K562 (cell line): ENCODE results near the gene CLIP1. TPM values are rescaled to one million over a fixed set of nuclear protein-coding genes. Genes with fewer than 3 reads are reported as not detected.

Source experiments
- ATAC-seq: fragments of 200-7000 bp; cut with Tn5 transposase; 3 replicates; pipeline ENCODE4 v1.9.1; 2020; ENCODE audit warnings: moderate library complexity
- BruUV-seq: library from RNA; stranded (reverse); fragments of 400-500 nt; replicated peaks from 2 replicates; lab custom pipeline; 2021; lab: Mats Ljungman, UMichigan
- CTCF ChIA-PET: fragments of 300-600 bp; formaldehyde crosslinking; extraction: SDS; loops from one replicate; lab custom pipeline; 2021; ENCODE audit warnings: low intra/inter-chr PET ratio; lab: Yijun Ruan, JAX
- POLR2A ChIA-PET: fragments of 300-600, 350-650 bp; sonication (Branson Sonifier 250); formaldehyde crosslinking; extraction: SDS; loops from one replicate; lab custom pipeline; 2021; ENCODE audit warnings: antibody characterized with exemption, inconsistent platforms; lab: Yijun Ruan, JAX
- DNase-seq, 4 experiments: peaks; one replicate each; pipeline versions ENCODE4 v3.0.0 to v3.0.0-alpha.2; 2011 to 2018; ENCODE audit warnings: low spot score in 3 of 4, mixed read lengths in 3 of 4; ENCODE audit errors: extremely low read depth in 1 of 4
- FAIRE-seq: peaks from 2 replicates; lab custom pipeline; 2011; peaks lifted over from hg19 to GRCh38; lab: Jason Lieb, UNC
- H2AFZ ChIP-seq: 2 replicates; pipeline ENCODE4 v1.6.0; 2011; ENCODE audit warnings: low read depth, low read length, control low read depth, inconsistent platforms
- H3K27ac ChIP-seq: fragments of 200-600 bp; 3 replicates; pipeline ENCODE4 v1.8.0; 2011; ENCODE audit warnings: low read depth, mild to moderate bottlenecking, control low read depth, inconsistent platforms, low read length, moderate library complexity, mixed read lengths; ENCODE audit errors: extremely low read depth
- H3K27me3 ChIP-seq, 2 experiments: fragments of 300-600 bp in 1 of 2; 2 replicates in 1 of 2; 3 replicates in 1 of 2; pipeline versions ENCODE4 v1.6.0 to v1.8.0; 2011; ENCODE audit warnings: inconsistent platforms in 2 of 2, low read length in 2 of 2, mild to moderate bottlenecking in 1 of 2, mixed read lengths in 1 of 2, moderate library complexity in 1 of 2; ENCODE audit not compliant: control insufficient read depth in 2 of 2, insufficient read depth in 2 of 2
- H3K36me3 ChIP-seq: fragments of 300-600 bp; 3 replicates; pipeline ENCODE4 v1.8.0; 2011; ENCODE audit warnings: mild to moderate bottlenecking, low read length, inconsistent platforms; ENCODE audit not compliant: control insufficient read depth, insufficient read depth
- H3K4me1 ChIP-seq, 2 experiments: fragments of 200-600 bp in 1 of 2; replicated peaks in 1 of 2; 2 replicates in 1 of 2; 3 replicates in 1 of 2; pipeline versions ENCODE4 v1.5.1 to v1.8.0; 2011; ENCODE audit warnings: inconsistent platforms in 2 of 2, low read length in 2 of 2, mild to moderate bottlenecking in 1 of 2, mixed read lengths in 1 of 2, moderate library complexity in 1 of 2; ENCODE audit not compliant: control insufficient read depth in 2 of 2, insufficient read depth in 2 of 2
- H3K4me2 ChIP-seq: 2 replicates; pipeline ENCODE4 v1.6.1; 2011; ENCODE audit warnings: low read length, control low read depth, inconsistent platforms, mixed read lengths; ENCODE audit not compliant: insufficient read depth
- H3K4me3 ChIP-seq: fragments of 200-600 bp; sonication (generic), shearing (Covaris generic); 2 replicates; pipeline ENCODE4 v1.5.1; 2016; ENCODE audit warnings: control low read depth, inconsistent platforms
- H3K79me2 ChIP-seq: fragments of 200-600 bp; 3 replicates; pipeline ENCODE4 v1.8.0; 2011; ENCODE audit warnings: low read length, inconsistent platforms; ENCODE audit not compliant: control insufficient read depth, insufficient read depth
- H3K9ac ChIP-seq, 2 experiments: 2 replicates each; pipeline versions ENCODE4 v1.6.0 to v1.6.1; 2011; ENCODE audit warnings: low read depth in 2 of 2, low read length in 2 of 2, control low read depth in 1 of 2, inconsistent platforms in 1 of 2, mild to moderate bottlenecking in 1 of 2, mixed read lengths in 1 of 2; ENCODE audit not compliant: insufficient read depth in 1 of 2
- H3K9me1 ChIP-seq: one replicate; pipeline ENCODE4 v1.6.0; 2011; ENCODE audit warnings: inconsistent platforms, mild to moderate bottlenecking, low read length, moderate library complexity; ENCODE audit not compliant: control insufficient read depth, insufficient read depth
- H3K9me3 ChIP-seq: replicated peaks from 2 replicates; pipeline ENCODE4 v1.5.1; 2011; ENCODE audit warnings: low read depth, low read length, inconsistent platforms; ENCODE audit not compliant: control insufficient read depth, insufficient read depth
- H4K20me1 ChIP-seq: replicated peaks from 2 replicates; pipeline ENCODE4 v1.6.1; 2011; ENCODE audit warnings: low read length, inconsistent platforms, mixed read lengths; ENCODE audit not compliant: control insufficient read depth, insufficient read depth
- CTBP1 ChIP-seq: fragments of 450-650 bp; IDR thresholded peaks from 2 replicates; pipeline ENCODE4 v1.6.1; 2016; ENCODE audit warnings: borderline replicate concordance
- WGBS: fragments of 100-300 bp; shearing (Covaris generic); methylation state at CpG from one replicate; pipeline ENCODE4 v1.1.6; 2016; ENCODE audit warnings: low coverage, mixed read lengths; ENCODE audit not compliant: insufficient coverage; ENCODE audit errors: missing lambda C conversion rate; 5-methylcytosine and 5-hydroxymethylcytosine counted together
- in situ Hi-C: fragments of 300-500 bp; cut with MboI; formaldehyde crosslinking; loops from 4 replicates; pipeline ENCODE4 v1.15.0; 2018; ENCODE audit warnings: inconsistent platforms, mixed read lengths
- intact Hi-C: fragments of 100-400 bp; cut with micrococcal nuclease; formaldehyde crosslinking; loops from 2 replicates; pipeline ENCODE4 v1.14.2; 2022
- polyA plus RNA-seq, 8 experiments: library from polyadenylated mRNA; depleted of rRNA in 4 of 8; stranded (reverse) in 5 of 8; unstranded in 3 of 8; fragments of >200 nt; fragmentation: Nextera tagmentation in 2 of 8; fragmentation: Illumina TruSeq in 1 of 8; extraction: Ambion mirVana in 2 of 8; extraction: Trizol in 1 of 8; gene quantifications; 2 replicates each; pipeline versions ENCODE4 v1.2.1 to v1.2.3, GENCODE V29; 2011 to 2014; ENCODE audit warnings: inconsistent platforms in 1 of 8, missing spikeins in 1 of 8
- total RNA-seq, 7 experiments: library from RNA; depleted of rRNA in 6 of 7; stranded (reverse); fragments of >200 nt in 6 of 7; fragmentation: Illumina TruSeq in 2 of 7; extraction: Trizol in 2 of 7; gene quantifications; 2 replicates each; pipeline versions ENCODE4 v1.2.1 to v1.2.3, GENCODE V29; 2011 to 2021; ENCODE audit warnings: low replicate concordance in 1 of 7
- TF ChIP-seq, protein P1 (sequence below), 2 experiments: fragments of 450-650 bp in 1 of 2; sonication (generic) in 1 of 2; formaldehyde crosslinking in 1 of 2; IDR thresholded peaks in 1 of 2; conservative IDR thresholded peaks in 1 of 2; 2 replicates each; pipeline versions ENCODE4 v1.6.1 to v1.8.1; 2016 to 2023; ENCODE audit warnings: mild to moderate bottlenecking in 2 of 2, moderate library complexity in 2 of 2, inconsistent platforms in 1 of 2, missing genetic modification reagents in 1 of 2

CLIP1 gene
- total and polyA plus RNA-seq, 9 of the 15 experiments (the other 6 are each of a cell fraction or from before 2014, with no cell fraction given), result 5.8 to 33.9 (median 27.6) TPM

DNA sequence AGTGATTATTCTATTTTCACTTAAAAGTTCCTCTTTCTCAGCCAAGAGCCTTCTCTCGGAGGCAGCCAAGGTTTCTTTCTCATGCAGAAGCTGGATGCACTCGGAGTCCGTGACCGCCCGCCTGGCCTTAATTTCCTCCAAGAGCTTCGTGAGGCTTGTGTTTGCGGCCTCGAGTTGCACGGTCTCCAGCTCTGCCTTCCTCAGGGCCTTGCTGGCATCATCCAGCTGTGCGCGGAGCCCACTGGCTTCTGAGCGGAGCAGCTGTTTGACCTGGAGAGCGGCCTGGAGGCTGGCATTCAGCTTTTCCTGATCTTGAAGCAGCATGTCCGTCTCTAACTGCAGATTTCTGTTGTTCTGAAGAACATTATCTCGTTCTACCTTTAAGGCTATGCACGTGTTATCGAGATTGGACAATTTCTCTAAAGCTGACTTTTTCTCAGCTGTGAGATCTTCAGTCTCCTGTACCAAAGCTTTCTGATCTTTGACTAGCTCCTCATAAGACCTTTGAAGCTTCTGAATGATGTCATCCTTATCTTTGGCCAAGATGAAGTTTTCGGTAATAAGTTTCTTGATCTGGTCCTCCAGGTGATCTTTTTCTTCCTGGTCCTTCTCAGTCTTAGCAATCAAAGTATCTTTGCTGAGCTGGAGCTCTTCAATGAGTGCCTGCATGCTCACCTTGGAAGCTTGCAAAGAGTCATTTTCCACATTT lies 99.0 kb downstream of the CLIP1 start:
- H3K79me2 ChIP-seq, result no peaks in the 10 kb centered on the region
- peaks cover 47% of the 10 kb centered on the region; the same call in 2 of the 3 replicates for H3K36me3 ChIP-seq
- H3K4me1 ChIP-seq, result peaks cover 0 to 3% of the 10 kb centered on the region in 2 experiments; a peak in 1 of 5 replicates
- no peaks in the 10 kb centered on the region for H3K27me3 ChIP-seq
- H3K9ac ChIP-seq, result peak overlapping the region in 1 of 2 experiments; percentile 64; a peak in 1 of 4 replicates
- DNase-seq (no peak), FAIRE-seq (no peak), ATAC-seq (no peak)
- CTCF ChIA-PET, result no interaction called here
- no peak overlapping the region for H3K27ac ChIP-seq
- intact Hi-C loops, result no loop called here
- H4K20me1 ChIP-seq, result no peaks in the 10 kb centered on the region
- H3K4me2 ChIP-seq, result no peak overlapping the region
- H2AFZ ChIP-seq, result no peak overlapping the region
- in situ Hi-C loops, result no loop called here
- 90% methylated on average over 18 of the region's 18 CpGs for WGBS
- H3K9me1 ChIP-seq, result no peaks in the 10 kb centered on the region
- POLR2A ChIA-PET, result interaction anchor here (0.6 to 1.8 kb wide), 9 partner anchors 8 to 174 kb away, joined by 3 to 5 read pairs (median 4); no protein-coding TSS in a partner anchor
- BruUV-seq, result no TSS peak
- H3K4me3 ChIP-seq, result no peak overlapping the region
- H3K9me3 ChIP-seq, result no peaks in the 10 kb centered on the region
- TF ChIP-seq, protein P1, sequence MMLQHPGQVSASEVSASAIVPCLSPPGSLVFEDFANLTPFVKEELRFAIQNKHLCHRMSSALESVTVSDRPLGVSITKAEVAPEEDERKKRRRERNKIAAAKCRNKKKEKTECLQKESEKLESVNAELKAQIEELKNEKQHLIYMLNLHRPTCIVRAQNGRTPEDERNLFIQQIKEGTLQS (IDR thresholded peaks at IDR 0.05), result 0 out of 2 replicates have a peak, but pooled peaks have one; percentile 41
- TF ChIP-seq, protein P1 (CRISPR knock-in tag; conservative IDR thresholded peaks at IDR 0.05), result no peak
- no peak for TF ChIP-seq CTBP1
